B cell (primary cell): ENCODE data around the gene HARS2. TPM values are rescaled to one million over a fixed set of nuclear protein-coding genes. Genes with fewer than 3 reads are reported as not detected.
A peak's percentile ranks its signal among the peaks of the same experiment; 100 is the strongest.
"Not testable (repeated sequence)": the region's sequence is repeated elsewhere in the genome, so short reads cannot be mapped to it uniquely, and the experiment has no call there.

Source experiments
- ATAC-seq: fragments of 200-7000 bp; cut with Tn5 transposase; one replicate; pipeline ENCODE4 v1.10.0; 2021; ENCODE audit warnings: low read depth, mild to moderate bottlenecking, moderate number of reproducible peaks, moderate library complexity
- CTCF ChIA-PET: fragments of 350-600 bp; sonication (Branson Sonifier 250); formaldehyde crosslinking; loops from one replicate; lab custom pipeline; 2021; ENCODE audit warnings: antibody characterized with exemption, inconsistent platforms; lab: Charles Lee
- POLR2A ChIA-PET: fragments of 350-600 bp; sonication (Branson Sonifier 250); formaldehyde crosslinking; loops from one replicate; lab custom pipeline; 2021; ENCODE audit warnings: antibody characterized with exemption; lab: Charles Lee
- DNase-seq: peaks from one replicate; pipeline ENCODE4 v3.0.0; 2013
- H2AFZ ChIP-seq: 2 replicates; pipeline ENCODE4 v1.6.1; 2012; ENCODE audit warnings: mild to moderate bottlenecking, low read depth, low read length; ENCODE audit not compliant: insufficient read depth, poor library complexity, severe bottlenecking
- H3K27ac ChIP-seq, 2 donors: 1 replicate in 1 of 2; 2 replicates in 1 of 2; pipeline ENCODE4 v1.5.1; 2012 to 2013; ENCODE audit warnings: low read length in 2 of 2, mild to moderate bottlenecking in 2 of 2, moderate library complexity in 1 of 2
- H3K27me3 ChIP-seq, 4 experiments: fragments of 200-600 bp in 1 of 4; sonication (generic) in 1 of 4; replicated peaks in 1 of 4; 1 replicate in 2 of 4; 2 replicates in 2 of 4; pipeline versions ENCODE4 v1.6.1 to v1.7.0; 2013 to 2016; ENCODE audit warnings: low read length in 3 of 4, mild to moderate bottlenecking in 2 of 4, mixed read lengths in 1 of 4, moderate library complexity in 1 of 4; ENCODE audit not compliant: insufficient read depth in 4 of 4, control insufficient read depth in 3 of 4; ENCODE audit errors: control extremely low read depth in 1 of 4
- H3K36me3 ChIP-seq, 2 experiments: replicated peaks in 1 of 2; 1 replicate in 1 of 2; 2 replicates in 1 of 2; pipeline versions ENCODE4 v1.6.1 to v1.7.1; 2013; ENCODE audit warnings: low read length in 1 of 2; ENCODE audit not compliant: insufficient read depth in 2 of 2, control insufficient read depth in 1 of 2; ENCODE audit errors: control extremely low read depth in 1 of 2, extremely low read depth in 1 of 2
- H3K4me1 ChIP-seq, 2 donors: fragments of 200-600 bp in 1 of 2; sonication (generic) in 1 of 2; 1 replicate in 1 of 2; 2 replicates in 1 of 2; pipeline versions ENCODE4 v1.5.1 to v1.6.1; 2013 to 2017; ENCODE audit warnings: low read length in 2 of 2; ENCODE audit not compliant: control insufficient read depth in 2 of 2, insufficient read depth in 2 of 2
- H3K4me2 ChIP-seq: replicated peaks from 2 replicates; pipeline ENCODE3; 2012; ENCODE audit warnings: mild to moderate bottlenecking, low read depth, low read length; ENCODE audit not compliant: poor library complexity, severe bottlenecking
- H3K4me3 ChIP-seq, 5 experiments: fragments of 200-600 bp in 1 of 5; sonication (generic) in 1 of 5; 1 replicate in 3 of 5; 2 replicates in 2 of 5; pipeline versions ENCODE4 v1.5.1 to v1.7.0; 2011 to 2016; ENCODE audit warnings: low read length in 4 of 5, mild to moderate bottlenecking in 4 of 5, low read depth in 2 of 5, control low read depth in 1 of 5, moderate library complexity in 1 of 5; ENCODE audit not compliant: insufficient read depth in 1 of 5; ENCODE audit errors: control extremely low read depth in 1 of 5, extremely low read depth in 1 of 5
- H3K79me2 ChIP-seq: fragments of 200-600 bp; sonication (generic); one replicate; pipeline ENCODE4 v1.6.0; 2016; ENCODE audit warnings: low read length; ENCODE audit not compliant: control insufficient read depth, insufficient read depth
- H3K9ac ChIP-seq: fragments of 200-600 bp; sonication (generic); 2 replicates; pipeline ENCODE4 v1.6.1; 2017; ENCODE audit warnings: mild to moderate bottlenecking, low read length, moderate library complexity
- H3K9me3 ChIP-seq, 3 donors: one replicate each; pipeline versions ENCODE4 v1.6.1 to v1.7.1; 2013; ENCODE audit warnings: low read length in 2 of 3; ENCODE audit not compliant: control insufficient read depth in 2 of 3, insufficient read depth in 1 of 3; ENCODE audit errors: control extremely low read depth in 1 of 3
- H4K20me1 ChIP-seq: 2 replicates; pipeline ENCODE4 v1.6.0; 2012; ENCODE audit warnings: mild to moderate bottlenecking, low read length; ENCODE audit not compliant: insufficient read depth, control insufficient read depth, poor library complexity, severe bottlenecking
- H3K27ac Mint-ChIP-seq: one replicate; pipeline ENCODE4 v1.8.0; 2021; ENCODE audit warnings: mixed read lengths
- H3K27me3 Mint-ChIP-seq: one replicate; pipeline ENCODE4 v1.8.0; 2021; ENCODE audit warnings: mixed read lengths
- H3K4me1 Mint-ChIP-seq: one replicate; pipeline ENCODE4 v1.8.0; 2021; ENCODE audit warnings: mixed read lengths
- H3K4me3 Mint-ChIP-seq: one replicate; pipeline ENCODE4 v1.8.0; 2021; ENCODE audit warnings: mixed read lengths
- H3K9me3 Mint-ChIP-seq: one replicate; pipeline ENCODE4 v1.8.0; 2022; ENCODE audit warnings: mixed read lengths; ENCODE audit not compliant: insufficient read depth
- EZH2 ChIP-seq: IDR thresholded peaks from 2 replicates; pipeline ENCODE4 v1.6.1; 2012; ENCODE audit warnings: borderline replicate concordance, low read depth, mild to moderate bottlenecking, moderate library complexity, low read length; ENCODE audit not compliant: insufficient read depth, poor library complexity, severe bottlenecking
- WGBS: methylation state at CpG from one replicate; pipeline ENCODE4 v1.1.5; 2013; ENCODE audit warnings: missing lambda C conversion rate; ENCODE audit not compliant: insufficient coverage; 5-methylcytosine and 5-hydroxymethylcytosine counted together
- intact Hi-C: fragments of 100-400 bp; cut with micrococcal nuclease; formaldehyde crosslinking; loops from one replicate; pipeline ENCODE4 v1.10.0; 2022
- polyA plus RNA-seq: library from polyadenylated mRNA; depleted of rRNA; stranded (reverse); fragments of >200 nt; gene quantifications from 2 replicates; pipeline ENCODE4 v1.2.3, GENCODE V29; 2012
- total RNA-seq, 2 donors: library from RNA; stranded (reverse); fragments of 120-200 nt in 1 of 2; gene quantifications; 1 replicate in 1 of 2; 2 replicates in 1 of 2; pipeline versions ENCODE4 v1.2.3 to v1.2.4, GENCODE V29; 2013 to 2022
- TF ChIP-seq, protein P1 (sequence below): fragments of 200-600 bp; IDR thresholded peaks from one replicate; pipeline ENCODE4 v1.8.0; 2022; ENCODE audit warnings: antibody characterized with exemption, mild to moderate bottlenecking

HARS2 gene
- total and polyA plus RNA-seq, 2 donors (not counting 1 experiment from before 2014, with no cell fraction given), result 27.3 to 68.0 TPM

DNA sequence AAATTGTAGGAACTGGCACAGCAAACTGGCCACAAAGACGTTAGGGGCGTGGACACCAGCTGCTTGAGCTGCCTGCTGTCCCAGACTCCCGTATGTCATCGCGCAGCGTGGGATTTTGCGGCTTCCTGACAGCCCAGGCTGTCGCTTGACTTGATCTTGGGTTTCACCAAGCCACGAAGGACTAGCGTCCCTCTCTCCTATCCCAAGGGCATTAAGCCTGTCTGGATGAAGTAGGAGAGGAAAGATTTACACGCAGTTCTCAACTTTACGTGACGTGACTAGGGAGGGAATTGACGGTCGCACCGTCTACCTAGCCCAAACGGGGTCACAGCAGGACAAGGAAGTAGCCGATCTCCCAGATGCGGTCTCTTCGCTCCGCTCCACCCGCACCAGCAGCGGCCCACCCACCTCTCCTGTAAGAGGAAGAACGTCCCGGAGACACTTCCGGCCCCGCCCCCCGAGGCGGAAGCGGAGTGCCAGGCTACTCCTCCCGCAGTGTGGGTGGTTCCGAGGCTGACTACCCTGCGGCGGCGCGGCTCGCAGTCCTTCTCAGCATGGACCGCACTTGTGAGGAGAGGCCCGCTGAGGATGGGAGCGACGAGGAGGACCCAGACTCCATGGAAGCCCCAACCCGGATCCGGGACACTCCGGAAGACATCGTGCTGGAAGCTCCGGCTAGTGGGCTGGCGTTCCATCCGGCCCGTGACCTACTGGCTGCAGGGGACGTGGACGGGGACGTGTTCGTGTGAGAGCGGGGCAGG lies 26.7 kb upstream of the HARS2 start, which contains the start of gene WDR55:
TSS of gene WDR55 (plus strand) at position 546 of the 761 bp plus-strand sequence. CDS start at position 555, 9 bp downstream.
- H3K27me3 ChIP-seq, result no peaks in the 10 kb centered on the region
- TF ChIP-seq EZH2, result no peak
- TF ChIP-seq, protein P1, sequence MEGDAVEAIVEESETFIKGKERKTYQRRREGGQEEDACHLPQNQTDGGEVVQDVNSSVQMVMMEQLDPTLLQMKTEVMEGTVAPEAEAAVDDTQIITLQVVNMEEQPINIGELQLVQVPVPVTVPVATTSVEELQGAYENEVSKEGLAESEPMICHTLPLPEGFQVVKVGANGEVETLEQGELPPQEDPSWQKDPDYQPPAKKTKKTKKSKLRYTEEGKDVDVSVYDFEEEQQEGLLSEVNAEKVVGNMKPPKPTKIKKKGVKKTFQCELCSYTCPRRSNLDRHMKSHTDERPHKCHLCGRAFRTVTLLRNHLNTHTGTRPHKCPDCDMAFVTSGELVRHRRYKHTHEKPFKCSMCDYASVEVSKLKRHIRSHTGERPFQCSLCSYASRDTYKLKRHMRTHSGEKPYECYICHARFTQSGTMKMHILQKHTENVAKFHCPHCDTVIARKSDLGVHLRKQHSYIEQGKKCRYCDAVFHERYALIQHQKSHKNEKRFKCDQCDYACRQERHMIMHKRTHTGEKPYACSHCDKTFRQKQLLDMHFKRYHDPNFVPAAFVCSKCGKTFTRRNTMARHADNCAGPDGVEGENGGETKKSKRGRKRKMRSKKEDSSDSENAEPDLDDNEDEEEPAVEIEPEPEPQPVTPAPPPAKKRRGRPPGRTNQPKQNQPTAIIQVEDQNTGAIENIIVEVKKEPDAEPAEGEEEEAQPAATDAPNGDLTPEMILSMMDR, result no peak
- Mint-ChIP-seq H3K4me3 (peak within 1 kb of the TSS; percentile 99), H3K27me3 (no peaks in the 10 kb centered on the region), H3K4me1 (peaks cover 30% of the 10 kb centered on the region), H3K27ac (peak within 1 kb of the TSS; percentile 98), H3K9me3 (no peaks in the 10 kb centered on the region)
- POLR2A ChIA-PET, result interaction anchor here (1.0 to 2.2 kb wide), 3 partner anchors 9 to 32 kb away, joined by 3 to 19 read pairs (median 4); partner anchors contain the start of genes CD14, DND1, IK and NDUFA2
- under 1% methylated on average over 46 of the region's 54 CpGs for WGBS
- ATAC-seq (peak; percentile 97), DNase-seq (peak; percentile 94)
- H3K4me2 ChIP-seq, result peak within 1 kb of the TSS; percentile 89
- peaks cover 0 to 56% of the 10 kb centered on the region in 2 experiments for H3K36me3 ChIP-seq
- peak within 1 kb of the TSS; percentile 74 to 88 for H3K27ac ChIP-seq
- CTCF ChIA-PET, result interaction anchor here (0.9 to 1.2 kb wide), 2 partner anchors 17 to 117 kb away, joined by 3 to 5 read pairs; partner anchors contain the start of genes EIF4EBP3, IK and NDUFA2
- intact Hi-C loops, result loop anchor here (1.0 to 2.0 kb wide), 7 partner anchors 17 to 263 kb away; partner anchors contain the start of genes ANKHD1, APBB3, HARS1 and HARS2
- peaks cover 9% of the 10 kb centered on the region for H4K20me1 ChIP-seq
- peaks cover 41% of the 10 kb centered on the region for H3K79me2 ChIP-seq
- H3K4me1 ChIP-seq, result peaks cover 14 to 17% of the 10 kb centered on the region in 2 donors
- H3K9me3 ChIP-seq, result no peaks in the 10 kb centered on the region
- peak within 1 kb of the TSS; percentile 56 to 99 (median 98) for H3K4me3 ChIP-seq
- H3K9ac ChIP-seq, result peak within 1 kb of the TSS; percentile 92
- H2AFZ ChIP-seq, result peak within 1 kb of the TSS; percentile 97

DNA sequence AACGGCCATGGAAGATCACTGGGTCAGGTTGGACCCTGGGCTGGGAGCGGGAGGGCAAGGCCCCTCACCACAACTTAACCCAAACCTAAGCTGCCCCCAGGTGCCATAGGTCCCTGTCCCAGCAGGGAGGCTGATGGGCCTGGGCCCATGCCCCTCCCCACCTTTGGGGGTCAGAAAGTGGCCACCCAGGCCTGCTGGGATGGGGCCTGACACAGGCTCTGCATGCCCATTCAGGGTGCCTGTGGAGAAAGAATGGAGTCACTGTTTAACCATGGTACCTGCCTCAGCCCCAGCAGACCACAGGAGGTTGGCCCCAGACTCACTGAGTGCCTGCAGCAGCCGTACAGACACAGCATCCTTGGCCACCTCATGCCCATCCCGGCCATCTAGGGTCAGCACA lies 20.2 kb upstream of the HARS2 start:
- ATAC-seq, H3K9me3 ChIP-seq, H3K4me3 Mint-ChIP-seq, H4K20me1 ChIP-seq, H3K9ac ChIP-seq, intact Hi-C loops, H3K4me1 ChIP-seq, POLR2A ChIA-PET, H3K27me3 Mint-ChIP-seq, H3K27ac ChIP-seq, DNase-seq, H2AFZ ChIP-seq, H3K4me3 ChIP-seq, H3K27ac Mint-ChIP-seq, H3K9me3 Mint-ChIP-seq, H3K4me2 ChIP-seq, H3K27me3 ChIP-seq, CTCF ChIA-PET: not testable (repeated sequence)
- H3K4me1 Mint-ChIP-seq, result peaks cover 18% of the 10 kb centered on the region
- peaks cover 35% of the 10 kb centered on the region for H3K79me2 ChIP-seq
- H3K36me3 ChIP-seq, result peaks cover 0 to 66% of the 10 kb centered on the region in 2 experiments
- 100% methylated on average over 1 of the region's 4 CpGs for WGBS
